ENCODE measurements around the gene DHRS2. TPM values are rescaled to one million over a fixed set of nuclear protein-coding genes. Genes with fewer than 3 reads are reported as not detected.
A peak's percentile ranks its signal among the peaks of the same experiment; 100 is the strongest.

The DHRS2 gene
- polyA plus RNA-seq, 1 of the 3 experiments (the other 2 are of a cell fraction) = 1.2 TPM

GRCh38 chr14:23664207-23664885 is 28.2 kb downstream of the DHRS2 start:
- Histone ChIP-seq H3K4me3 (ENCODE audit: low read depth in 2 of 2, low read length in 1 of 2) (no peak overlapping the region), H3K27ac (ENCODE audit: low read depth in 2 of 2, low read length in 1 of 2) (no peak overlapping the region), H3K27me3 (ENCODE audit: insufficient read depth) (no peaks in the 10 kb centered on the region; the same call in 1 of the 2 replicates), H3K4me1 (ENCODE audit: control insufficient read depth in 1 of 2, insufficient read depth in 2 of 2, low read depth in 1 of 2, low read length in 1 of 2) (no peaks in the 10 kb centered on the region; a peak in 1 of 4 replicates), H3K9me3 (no peaks in the 10 kb centered on the region), H3K9ac (no peak overlapping the region), H3F3A (replicated peaks; ENCODE audit: insufficient read depth) (no peaks in the 10 kb centered on the region), H3K4me2 (no peak overlapping the region), H4K20me1 (ENCODE audit: insufficient read depth) (no peaks in the 10 kb centered on the region), H2AFZ (ENCODE audit: low read depth) (no peak overlapping the region), H3K36me3 (replicated peaks in 1 of 2; ENCODE audit: control insufficient read depth in 1 of 2, insufficient read depth in 2 of 2, low read length in 1 of 2) (no peaks in the 10 kb centered on the region), H3K9me2 (no peaks in the 10 kb centered on the region), H3K79me2 (ENCODE audit: insufficient read depth) (no peaks in the 10 kb centered on the region)
- TF ChIP-seq JUND (IDR thresholded peaks at IDR 0.05) (no peak), FOXJ3 (CRISPR knock-in tag; IDR thresholded peaks at IDR 0.05) (no peak), TCF12 (IDR thresholded peaks at IDR 0.05) (no peak), FOSL2 (IDR thresholded peaks at IDR 0.05; ENCODE audit: borderline replicate concordance, low read depth) (no peak), CHD2 (IDR thresholded peaks at IDR 0.05; ENCODE audit: low read length, partially characterized antibody) (no peak), TAF1 (IDR thresholded peaks at IDR 0.05; ENCODE audit: borderline replicate concordance, low read depth, low read length) (no peak), SIN3A (IDR thresholded peaks at IDR 0.05; ENCODE audit: borderline replicate concordance, low read depth, low read length) (no peak), CTCF (IDR thresholded peaks at IDR 0.05) (no peak), MAX (IDR thresholded peaks at IDR 0.05; ENCODE audit: low read depth) (no peak), RFX5 (IDR thresholded peaks at IDR 0.05; ENCODE audit: low read length) (no peak), USF2 (IDR thresholded peaks at IDR 0.05; ENCODE audit: borderline replicate concordance, low read depth, low read length) (no peak)
- POLR2A ChIA-PET = no interaction called here
- no peak for DNase-seq
- 41% methylated on average over 5 of the region's 5 CpGs for WGBS (ENCODE audit: low lambda C conversion rate)
- CTCF ChIA-PET = interaction anchor here (0.6 to 1.1 kb wide), 2 partner anchors 12 to 246 kb away, joined by 3 to 4 read pairs; no protein-coding TSS in a partner anchor

- DNase-seq = no peak
- WGBS (ENCODE audit: low lambda C conversion rate) = 15% methylated on average over 4 of the region's 4 CpGs
- Histone ChIP-seq H3K36me3 (replicated peaks in 1 of 2; ENCODE audit: control insufficient read depth in 1 of 2, insufficient read depth in 2 of 2, low read length in 1 of 2) (no peaks in the 10 kb centered on the region), H2AFZ (ENCODE audit: low read depth) (no peak overlapping the region), H4K20me1 (ENCODE audit: insufficient read depth) (no peaks in the 10 kb centered on the region), H3K9me3 (no peaks in the 10 kb centered on the region), H3K4me3 (ENCODE audit: low read depth in 2 of 2, low read length in 1 of 2) (no peak overlapping the region), H3K79me2 (ENCODE audit: insufficient read depth) (no peaks in the 10 kb centered on the region), H3K27me3 (ENCODE audit: insufficient read depth) (no peaks in the 10 kb centered on the region; the same call in 1 of the 2 replicates), H3K9me2 (no peaks in the 10 kb centered on the region), H3K9ac (no peak overlapping the region), H3K4me1 (ENCODE audit: control insufficient read depth in 1 of 2, insufficient read depth in 2 of 2, low read depth in 1 of 2, low read length in 1 of 2) (no peaks in the 10 kb centered on the region; a peak in 1 of 4 replicates), H3K4me2 (no peak overlapping the region), H3K27ac (ENCODE audit: low read depth in 2 of 2, low read length in 1 of 2) (no peak overlapping the region), H3F3A (replicated peaks; ENCODE audit: insufficient read depth) (no peaks in the 10 kb centered on the region)
- no peak for TF ChIP-seq FOXJ3 (CRISPR knock-in tag; IDR thresholded peaks at IDR 0.05)
- no peak for TF ChIP-seq FOSL2 (IDR thresholded peaks at IDR 0.05; ENCODE audit: borderline replicate concordance, low read depth)
- no peak for TF ChIP-seq SMC3 (IDR thresholded peaks at IDR 0.05; ENCODE audit: low read depth, low read length)
- peak; percentile 54; the same call in 1 of the 2 replicates for TF ChIP-seq TCF12 (IDR thresholded peaks at IDR 0.05)
- ChIA-PET CTCF (interaction anchor here (0.8 to 2.1 kb wide), 24 partner anchors 10 to 265 kb away, joined by 3 to 11 read pairs (median 4); partner anchors contain the start of gene AP1G2), POLR2A (no interaction called here)
Observed at GRCh38 chr14:23665302-23666016, 29.3 kb downstream of the DHRS2 start.

Data from SK-N-SH (cell line).